SU-DHL-6 (cell line): ENCODE data around the gene STYX.

Source experiments
- H2AFZ ChIP-seq: fragments of 200-600 bp; sonication (generic); 2 replicates; pipeline ENCODE4 v1.6.1; 2014; ENCODE audit warnings: low read depth, mild to moderate bottlenecking, moderate library complexity, mixed read lengths, antibody characterized with exemption, low read length; ENCODE audit not compliant: severe bottlenecking
- H3F3A ChIP-seq: fragments of 200-600 bp; shearing (Covaris generic); 2 replicates; pipeline ENCODE4 v1.6.0; 2016; ENCODE audit warnings: antibody characterized with exemption, mild to moderate bottlenecking; ENCODE audit not compliant: insufficient read depth
- H3K27ac ChIP-seq: fragments of 200-600 bp; sonication (generic); 2 replicates; pipeline ENCODE4 v1.5.1; 2016; ENCODE audit warnings: low read depth, mild to moderate bottlenecking, low read length, moderate library complexity, mixed read lengths
- H3K27me3 ChIP-seq: fragments of 200-600 bp; sonication (generic), shearing (Covaris generic); 2 replicates; pipeline ENCODE4 v1.6.0; 2014; ENCODE audit warnings: mild to moderate bottlenecking, low read length
- H3K36me3 ChIP-seq: fragments of 200-600 bp; sonication (generic); 2 replicates; pipeline ENCODE4 v1.6.1; 2014; ENCODE audit warnings: mild to moderate bottlenecking, low read length, mixed read lengths
- H3K4me2 ChIP-seq: fragments of 300-600, 200-600 bp; shearing (Covaris generic), sonication (generic); 2 replicates; pipeline ENCODE4 v1.6.0; 2014; ENCODE audit warnings: low read length, low read depth, mild to moderate bottlenecking; ENCODE audit not compliant: poor library complexity, severe bottlenecking
- H3K4me3 ChIP-seq: fragments of 200-600 bp; sonication (generic); 2 replicates; pipeline ENCODE4 v1.5.1; 2014; ENCODE audit warnings: antibody characterized with exemption, low read length, mild to moderate bottlenecking, mixed read lengths; ENCODE audit not compliant: insufficient read depth, poor library complexity, severe bottlenecking
- H3K79me2 ChIP-seq: fragments of 200-600 bp; sonication (generic); 2 replicates; pipeline ENCODE4 v1.6.1; 2014; ENCODE audit warnings: mild to moderate bottlenecking, low read length, moderate library complexity; ENCODE audit not compliant: insufficient read depth
- H3K9ac ChIP-seq: fragments of 200-600 bp; sonication (generic); 2 replicates; pipeline ENCODE4 v1.7.0; 2014; ENCODE audit warnings: mild to moderate bottlenecking, low read length
- H3K9me2 ChIP-seq: fragments of 200-600 bp; sonication (generic); replicated peaks from 2 replicates; pipeline ENCODE4 v1.6.1; 2014; ENCODE audit warnings: low read length; ENCODE audit not compliant: insufficient read depth
- H3K9me3 ChIP-seq: fragments of 200-600 bp; sonication (generic); 2 replicates; pipeline ENCODE4 v1.6.1; 2014; ENCODE audit warnings: low read length, mixed read lengths; ENCODE audit not compliant: insufficient read depth
- H4K20me1 ChIP-seq: fragments of 200-600 bp; sonication (generic); 2 replicates; pipeline ENCODE4 v1.6.1; 2014; ENCODE audit warnings: low read depth, mild to moderate bottlenecking, antibody characterized with exemption, low read length, moderate library complexity, mixed read lengths
- CTCF ChIP-seq: fragments of 200-600 bp; sonication (generic); IDR thresholded peaks from one replicate; pipeline ENCODE4 v1.5.1; 2017; ENCODE audit warnings: antibody characterized with exemption, mild to moderate bottlenecking, low read length, moderate library complexity; ENCODE audit not compliant: insufficient read depth, poor library complexity, severe bottlenecking
- EZH2phosphoT487 ChIP-seq: fragments of 200-600 bp; sonication (generic), shearing (Covaris generic); conservative IDR thresholded peaks from 2 replicates; pipeline ENCODE4 v1.6.1; 2018; ENCODE audit warnings: mild to moderate bottlenecking, antibody characterized with exemption, low read length, moderate library complexity, mixed read lengths

The STYX gene

GRCh38 chr14:52690983-52691760 lies 38.8 kb upstream of the STYX start:
- Histone ChIP-seq H3K4me3 (no peak overlapping the region), H2AFZ (no peak overlapping the region), H3K27me3 (no peaks in the 10 kb centered on the region), H3K4me2 (peak overlapping the region; percentile 21), H4K20me1 (peaks cover 19% of the 10 kb centered on the region), H3K79me2 (peaks cover 91% of the 10 kb centered on the region), H3F3A (peaks cover 4% of the 10 kb centered on the region; the same call in 1 of the 2 replicates), H3K36me3 (no peaks in the 10 kb centered on the region; the same call in 1 of the 2 replicates), H3K9me2 (no peaks in the 10 kb centered on the region), H3K9ac (no peak overlapping the region), H3K27ac (no peak overlapping the region), H3K9me3 (no peaks in the 10 kb centered on the region)
- TF ChIP-seq EZH2phosphoT487 = no peak
- no peak for TF ChIP-seq CTCF

GRCh38 chr14:52692248-52692962 lies 37.6 kb upstream of the STYX start:
- Histone ChIP-seq H3K27me3 (no peaks in the 10 kb centered on the region), H3K4me2 (peak overlapping the region; percentile 21), H3K79me2 (peaks cover 78% of the 10 kb centered on the region), H3F3A (peaks cover 5% of the 10 kb centered on the region; the same call in 1 of the 2 replicates), H3K9me3 (no peaks in the 10 kb centered on the region), H3K27ac (no peak overlapping the region), H2AFZ (no peak overlapping the region), H4K20me1 (peaks cover 19% of the 10 kb centered on the region), H3K36me3 (no peaks in the 10 kb centered on the region; the same call in 1 of the 2 replicates), H3K9me2 (no peaks in the 10 kb centered on the region), H3K4me3 (no peak overlapping the region), H3K9ac (no peak overlapping the region)
- TF ChIP-seq CTCF = no peak
- TF ChIP-seq EZH2phosphoT487 = no peak

- Histone ChIP-seq H3K9ac (no peak overlapping the region), H3K4me3 (no peak overlapping the region), H3K9me2 (no peaks in the 10 kb centered on the region), H3K27me3 (no peaks in the 10 kb centered on the region), H3K27ac (no peak overlapping the region), H2AFZ (no peak overlapping the region), H3F3A (peaks cover 9% of the 10 kb centered on the region; the same call in 1 of the 2 replicates), H4K20me1 (peaks cover 19% of the 10 kb centered on the region), H3K9me3 (no peaks in the 10 kb centered on the region), H3K36me3 (no peaks in the 10 kb centered on the region; the same call in 1 of the 2 replicates), H3K79me2 (peaks cover 72% of the 10 kb centered on the region), H3K4me2 (peak overlapping the region; percentile 21)
- no peak for TF ChIP-seq EZH2phosphoT487
- TF ChIP-seq CTCF = no peak
Measured at GRCh38 chr14:52693036-52693435, 36.9 kb upstream of the STYX start.
